ENCODE measurements around the gene PI4KB.
"Not testable (repeated sequence)": the region's sequence is repeated elsewhere in the genome, so short reads cannot be mapped to it uniquely, and the experiment has no call there.

- not testable (repeated sequence) for TF ChIP-seq POLR2A (IDR thresholded peaks at IDR 0.05; ENCODE audit: low read length); GATA1 (IDR thresholded peaks at IDR 0.05; ENCODE audit: low read depth, low read length)
Measured at GRCh38 chr1:151350323-151350722, 23.1 kb upstream of the PI4KB start.
